ENCODE data around the gene IFNAR1. TPM values are rescaled to one million over a fixed set of nuclear protein-coding genes. Genes with fewer than 3 reads are reported as not detected.

Gene IFNAR1
- total RNA-seq, 2 donors from 2014 or later = 11.7 to 16.9 TPM

GRCh38 chr21:33281096-33281652, 43.6 kb upstream of the IFNAR1 start:
- Histone ChIP-seq H3K9me3 (ENCODE audit: control insufficient read depth, low read length) (peaks cover 29% of the 10 kb centered on the region), H3K27me3 (ENCODE audit: control insufficient read depth, insufficient read depth, low read length, poor library complexity, severe bottlenecking) (peaks cover 5% of the 10 kb centered on the region), H3K4me1 (ENCODE audit: control insufficient read depth, insufficient read depth, low read length) (no peaks in the 10 kb centered on the region), H3K9ac (ENCODE audit: extremely low read depth, low read length, poor library complexity, severe bottlenecking) (no peak overlapping the region), H3K27ac (ENCODE audit: low read depth, low read length) (no peak overlapping the region), H3K36me3 (ENCODE audit: control insufficient read depth, insufficient read depth, low read length) (peaks cover 7% of the 10 kb centered on the region), H3K4me3 (ENCODE audit: low read length) (no peak overlapping the region)
- H3K4me3 Mint-ChIP-seq = no peak overlapping the region
- DNase-seq = peak; percentile 24
- TF ChIP-seq, protein P1, sequence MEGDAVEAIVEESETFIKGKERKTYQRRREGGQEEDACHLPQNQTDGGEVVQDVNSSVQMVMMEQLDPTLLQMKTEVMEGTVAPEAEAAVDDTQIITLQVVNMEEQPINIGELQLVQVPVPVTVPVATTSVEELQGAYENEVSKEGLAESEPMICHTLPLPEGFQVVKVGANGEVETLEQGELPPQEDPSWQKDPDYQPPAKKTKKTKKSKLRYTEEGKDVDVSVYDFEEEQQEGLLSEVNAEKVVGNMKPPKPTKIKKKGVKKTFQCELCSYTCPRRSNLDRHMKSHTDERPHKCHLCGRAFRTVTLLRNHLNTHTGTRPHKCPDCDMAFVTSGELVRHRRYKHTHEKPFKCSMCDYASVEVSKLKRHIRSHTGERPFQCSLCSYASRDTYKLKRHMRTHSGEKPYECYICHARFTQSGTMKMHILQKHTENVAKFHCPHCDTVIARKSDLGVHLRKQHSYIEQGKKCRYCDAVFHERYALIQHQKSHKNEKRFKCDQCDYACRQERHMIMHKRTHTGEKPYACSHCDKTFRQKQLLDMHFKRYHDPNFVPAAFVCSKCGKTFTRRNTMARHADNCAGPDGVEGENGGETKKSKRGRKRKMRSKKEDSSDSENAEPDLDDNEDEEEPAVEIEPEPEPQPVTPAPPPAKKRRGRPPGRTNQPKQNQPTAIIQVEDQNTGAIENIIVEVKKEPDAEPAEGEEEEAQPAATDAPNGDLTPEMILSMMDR (conservative IDR thresholded peaks at IDR 0.05) = no peak
- H3K4me1 Mint-ChIP-seq = peaks cover 6% of the 10 kb centered on the region
- 85 to 90% methylated on average over 6 of the region's 6 CpGs for WGBS, 2 experiments (ENCODE audit: insufficient coverage in 1 of 2, insufficient read length in 1 of 2)
- peaks cover 12% of the 10 kb centered on the region for H3K27me3 Mint-ChIP-seq (ENCODE audit: insufficient read depth)
- peaks cover 28% of the 10 kb centered on the region for H3K36me3 Mint-ChIP-seq (ENCODE audit: low read depth)
- no peak overlapping the region for H3K27ac Mint-ChIP-seq
- H3K9me3 Mint-ChIP-seq = peaks cover 16% of the 10 kb centered on the region

DNA sequence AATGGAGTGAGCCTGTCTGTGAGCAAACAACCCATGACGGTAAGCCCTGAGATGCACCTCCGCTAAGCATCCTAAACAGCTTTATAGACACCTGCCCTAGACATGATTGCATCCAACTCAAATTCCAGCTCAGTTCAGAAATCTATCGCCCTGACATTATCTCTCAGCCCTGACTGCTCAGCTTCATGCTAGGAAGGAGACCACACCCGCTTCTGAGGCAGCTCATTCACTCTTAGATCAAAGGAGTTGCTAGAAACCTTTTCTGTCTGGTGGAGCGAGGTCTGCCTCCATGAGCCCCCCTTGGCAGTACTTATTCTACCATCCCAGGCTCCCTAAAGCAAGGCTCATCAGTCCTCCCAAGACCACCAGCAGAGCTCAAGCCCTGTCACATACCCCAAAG, 41.6 kb upstream of the IFNAR1 start:
- no peak overlapping the region for H3K4me3 Mint-ChIP-seq
- Histone ChIP-seq H3K9ac (ENCODE audit: extremely low read depth, low read length, poor library complexity, severe bottlenecking) (no peak overlapping the region), H3K9me3 (ENCODE audit: control insufficient read depth, low read length) (peaks cover 29% of the 10 kb centered on the region), H3K4me3 (ENCODE audit: low read length) (no peak overlapping the region), H3K36me3 (ENCODE audit: control insufficient read depth, insufficient read depth, low read length) (peaks cover 7% of the 10 kb centered on the region), H3K27me3 (ENCODE audit: control insufficient read depth, insufficient read depth, low read length, poor library complexity, severe bottlenecking) (peaks cover 5% of the 10 kb centered on the region), H3K4me1 (ENCODE audit: control insufficient read depth, insufficient read depth, low read length) (no peaks in the 10 kb centered on the region), H3K27ac (ENCODE audit: low read depth, low read length) (no peak overlapping the region)
- TF ChIP-seq, protein P1 (conservative IDR thresholded peaks at IDR 0.05) = no peak
- WGBS, 2 experiments (ENCODE audit: insufficient coverage in 1 of 2, insufficient read length in 1 of 2) = 90 to 93% methylated on average over 3 to 5 of the region's 5 CpGs
- peaks cover 16% of the 10 kb centered on the region for H3K9me3 Mint-ChIP-seq
- peaks cover 28% of the 10 kb centered on the region for H3K36me3 Mint-ChIP-seq (ENCODE audit: low read depth)
- peaks cover 12% of the 10 kb centered on the region for H3K27me3 Mint-ChIP-seq (ENCODE audit: insufficient read depth)
- peaks cover 6% of the 10 kb centered on the region for H3K4me1 Mint-ChIP-seq
- peak; percentile 24 for DNase-seq
- no peak overlapping the region for H3K27ac Mint-ChIP-seq

- Histone ChIP-seq H3K27ac (ENCODE audit: low read depth, low read length) (no peak overlapping the region), H3K27me3 (ENCODE audit: control insufficient read depth, insufficient read depth, low read length, poor library complexity, severe bottlenecking) (peaks cover 5% of the 10 kb centered on the region), H3K9ac (ENCODE audit: extremely low read depth, low read length, poor library complexity, severe bottlenecking) (no peak overlapping the region), H3K4me3 (ENCODE audit: low read length) (no peak overlapping the region), H3K9me3 (ENCODE audit: control insufficient read depth, low read length) (peaks cover 2% of the 10 kb centered on the region), H3K36me3 (ENCODE audit: control insufficient read depth, insufficient read depth, low read length) (no peaks in the 10 kb centered on the region), H3K4me1 (ENCODE audit: control insufficient read depth, insufficient read depth, low read length) (no peaks in the 10 kb centered on the region)
- H3K36me3 Mint-ChIP-seq (ENCODE audit: low read depth) = peaks cover 14% of the 10 kb centered on the region
- H3K9me3 Mint-ChIP-seq = peaks cover under 1% of the 10 kb centered on the region
- H3K27ac Mint-ChIP-seq = no peak overlapping the region
- TF ChIP-seq, protein P1 (conservative IDR thresholded peaks at IDR 0.05) = no peak
- peaks cover 3% of the 10 kb centered on the region for H3K4me1 Mint-ChIP-seq
- WGBS, 2 experiments (ENCODE audit: insufficient coverage in 1 of 2, insufficient read length in 1 of 2) = 90 to 92% methylated on average over 7 to 11 of the region's 11 CpGs
- peak; percentile 38 for DNase-seq
- H3K27me3 Mint-ChIP-seq (ENCODE audit: insufficient read depth) = peaks cover 6% of the 10 kb centered on the region
- H3K4me3 Mint-ChIP-seq = no peak overlapping the region
Observed at GRCh38 chr21:33286076-33286475, 38.7 kb upstream of the IFNAR1 start.
